BE2C (cell line): ENCODE measurements around the gene MYO7A.

Experiments used
- DNase-seq: peaks from one replicate; pipeline ENCODE4 v3.0.0-alpha.2; 2020
- H3K27me3 ChIP-seq: fragments of 250-450 bp; sonication (Bioruptor Pico); 2 replicates; pipeline ENCODE4 v1.5.1; 2020; ENCODE audit warnings: mild to moderate bottlenecking
- H3K36me3 ChIP-seq: fragments of 250-450 bp; sonication (Bioruptor Pico); 2 replicates; pipeline ENCODE4 v1.5.1; 2020; ENCODE audit warnings: mild to moderate bottlenecking
- H3K4me1 ChIP-seq: fragments of 250-450 bp; sonication (Bioruptor Pico); 2 replicates; pipeline ENCODE4 v1.5.1; 2020
- H3K4me3 ChIP-seq: 2 replicates; pipeline ENCODE4 v1.5.1; 2011; ENCODE audit warnings: low read depth, low read length
- H3K9me3 ChIP-seq: fragments of 250-450 bp; sonication (Bioruptor Pico); 2 replicates; pipeline ENCODE4 v1.5.1; 2020
- TF ChIP-seq, protein P1 (sequence below): IDR thresholded peaks from 2 replicates; pipeline ENCODE4 v1.5.1; 2012; ENCODE audit warnings: mild to moderate bottlenecking, low read depth, low read length

The MYO7A gene

DNA sequence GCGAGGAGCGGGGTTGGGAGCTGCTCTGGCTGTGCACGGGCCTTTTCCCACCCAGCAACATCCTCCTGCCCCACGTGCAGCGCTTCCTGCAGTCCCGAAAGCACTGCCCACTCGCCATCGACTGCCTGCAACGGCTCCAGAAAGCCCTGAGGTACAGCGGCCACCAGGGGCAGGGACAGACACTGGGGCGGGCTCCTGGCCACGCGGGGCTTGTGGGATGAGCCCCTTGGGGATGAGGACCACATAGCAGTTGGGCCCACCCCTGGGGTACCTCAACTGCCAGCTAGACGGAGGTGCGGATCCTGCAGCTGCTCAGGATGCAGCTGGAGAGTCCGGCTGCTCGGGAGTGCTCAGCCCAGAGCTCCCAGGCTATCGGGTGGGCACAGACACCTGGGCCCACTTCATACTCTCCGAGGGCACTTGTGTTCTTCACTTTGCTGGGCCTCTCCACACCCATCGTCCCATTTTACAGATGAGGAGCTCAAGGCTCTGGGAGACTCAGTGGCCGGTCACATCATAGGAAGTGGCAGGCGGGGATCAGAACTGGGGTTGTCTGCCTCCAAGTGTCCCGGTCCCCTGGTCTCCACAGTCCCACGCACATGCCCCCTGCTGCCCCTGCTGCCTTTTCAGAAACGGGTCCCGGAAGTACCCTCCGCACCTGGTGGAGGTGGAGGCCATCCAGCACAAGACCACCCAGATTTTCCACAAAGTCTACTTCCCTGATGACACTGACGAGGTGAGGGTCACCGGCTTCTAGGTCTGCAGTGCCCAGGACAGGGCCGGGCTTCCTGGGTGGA, 77.6 kb downstream of the MYO7A start:
- Histone ChIP-seq H3K36me3 (no peaks in the 10 kb centered on the region), H3K27me3 (no peaks in the 10 kb centered on the region), H3K4me3 (no peak overlapping the region), H3K4me1 (no peaks in the 10 kb centered on the region), H3K9me3 (no peaks in the 10 kb centered on the region)
- no peak for DNase-seq
- TF ChIP-seq, protein P1, sequence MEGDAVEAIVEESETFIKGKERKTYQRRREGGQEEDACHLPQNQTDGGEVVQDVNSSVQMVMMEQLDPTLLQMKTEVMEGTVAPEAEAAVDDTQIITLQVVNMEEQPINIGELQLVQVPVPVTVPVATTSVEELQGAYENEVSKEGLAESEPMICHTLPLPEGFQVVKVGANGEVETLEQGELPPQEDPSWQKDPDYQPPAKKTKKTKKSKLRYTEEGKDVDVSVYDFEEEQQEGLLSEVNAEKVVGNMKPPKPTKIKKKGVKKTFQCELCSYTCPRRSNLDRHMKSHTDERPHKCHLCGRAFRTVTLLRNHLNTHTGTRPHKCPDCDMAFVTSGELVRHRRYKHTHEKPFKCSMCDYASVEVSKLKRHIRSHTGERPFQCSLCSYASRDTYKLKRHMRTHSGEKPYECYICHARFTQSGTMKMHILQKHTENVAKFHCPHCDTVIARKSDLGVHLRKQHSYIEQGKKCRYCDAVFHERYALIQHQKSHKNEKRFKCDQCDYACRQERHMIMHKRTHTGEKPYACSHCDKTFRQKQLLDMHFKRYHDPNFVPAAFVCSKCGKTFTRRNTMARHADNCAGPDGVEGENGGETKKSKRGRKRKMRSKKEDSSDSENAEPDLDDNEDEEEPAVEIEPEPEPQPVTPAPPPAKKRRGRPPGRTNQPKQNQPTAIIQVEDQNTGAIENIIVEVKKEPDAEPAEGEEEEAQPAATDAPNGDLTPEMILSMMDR: no peak

DNA sequence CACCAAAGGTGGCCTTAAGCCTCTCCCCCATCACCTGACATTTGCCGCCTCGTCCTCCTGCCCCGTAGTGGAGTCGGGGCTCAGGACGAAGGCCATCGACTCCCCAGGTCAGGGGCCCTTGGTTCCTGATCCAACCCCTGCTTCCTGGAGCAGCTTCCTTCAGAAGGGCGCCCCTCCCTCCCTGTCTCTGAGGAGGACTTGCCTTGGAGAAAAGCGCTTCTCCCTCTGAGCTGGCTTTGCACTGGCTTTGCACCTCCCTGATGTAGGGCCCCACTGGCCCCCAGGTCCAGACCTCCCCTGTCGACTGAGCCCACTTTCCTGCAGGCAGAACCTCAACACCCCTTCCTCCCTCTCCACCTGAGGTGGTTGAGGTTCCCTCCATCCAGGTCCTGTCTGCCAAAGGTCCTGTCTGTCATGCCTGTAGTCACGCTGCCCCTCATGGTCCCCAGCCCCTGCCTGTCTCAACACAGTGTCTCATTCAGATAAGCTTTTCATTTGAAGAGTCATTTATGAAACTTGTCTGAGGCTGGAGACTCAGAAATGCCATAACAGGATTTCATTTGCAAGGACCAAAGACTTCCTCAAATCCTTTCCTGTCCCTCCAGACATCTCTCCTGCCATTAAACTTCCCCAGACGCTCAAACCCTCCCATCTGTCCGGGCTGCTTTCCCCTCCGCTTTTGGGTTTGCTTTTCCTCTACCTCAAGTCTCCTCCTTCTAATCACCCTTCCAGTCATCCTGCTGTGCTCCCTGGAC, 78.4 kb downstream of the MYO7A start:
- no peak for DNase-seq
- Histone ChIP-seq H3K9me3 (no peaks in the 10 kb centered on the region), H3K27me3 (no peaks in the 10 kb centered on the region), H3K4me1 (no peaks in the 10 kb centered on the region), H3K4me3 (no peak overlapping the region), H3K36me3 (no peaks in the 10 kb centered on the region)
- TF ChIP-seq, protein P1: no peak

DNA sequence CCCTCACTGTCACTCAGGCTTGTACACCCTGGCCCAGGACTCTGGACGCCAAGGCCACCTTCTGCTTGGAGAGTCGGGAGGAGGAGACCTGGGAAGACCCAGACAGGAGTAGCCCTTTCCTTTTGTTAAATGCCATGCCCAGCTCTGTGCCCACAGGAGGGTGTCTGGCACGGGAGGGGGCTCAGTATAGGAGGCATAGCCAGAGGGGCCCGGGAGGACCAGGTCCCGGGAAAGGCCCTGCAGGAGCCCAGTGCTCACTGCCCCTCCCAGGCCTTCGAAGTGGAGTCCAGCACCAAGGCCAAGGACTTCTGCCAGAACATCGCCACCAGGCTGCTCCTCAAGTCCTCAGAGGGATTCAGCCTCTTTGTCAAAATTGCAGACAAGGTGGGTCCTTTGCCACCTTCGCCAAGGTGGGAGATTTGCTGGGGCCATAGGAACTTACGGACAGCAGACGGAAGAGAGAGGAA, 79.0 kb downstream of the MYO7A start:
- H3K4me3 ChIP-seq: no peak overlapping the region
- TF ChIP-seq, protein P1: no peak
- no peaks in the 10 kb centered on the region for H3K36me3 ChIP-seq
- no peak for DNase-seq
- no peaks in the 10 kb centered on the region for H3K4me1 ChIP-seq
- no peaks in the 10 kb centered on the region for H3K9me3 ChIP-seq
- H3K27me3 ChIP-seq: no peaks in the 10 kb centered on the region

DNA sequence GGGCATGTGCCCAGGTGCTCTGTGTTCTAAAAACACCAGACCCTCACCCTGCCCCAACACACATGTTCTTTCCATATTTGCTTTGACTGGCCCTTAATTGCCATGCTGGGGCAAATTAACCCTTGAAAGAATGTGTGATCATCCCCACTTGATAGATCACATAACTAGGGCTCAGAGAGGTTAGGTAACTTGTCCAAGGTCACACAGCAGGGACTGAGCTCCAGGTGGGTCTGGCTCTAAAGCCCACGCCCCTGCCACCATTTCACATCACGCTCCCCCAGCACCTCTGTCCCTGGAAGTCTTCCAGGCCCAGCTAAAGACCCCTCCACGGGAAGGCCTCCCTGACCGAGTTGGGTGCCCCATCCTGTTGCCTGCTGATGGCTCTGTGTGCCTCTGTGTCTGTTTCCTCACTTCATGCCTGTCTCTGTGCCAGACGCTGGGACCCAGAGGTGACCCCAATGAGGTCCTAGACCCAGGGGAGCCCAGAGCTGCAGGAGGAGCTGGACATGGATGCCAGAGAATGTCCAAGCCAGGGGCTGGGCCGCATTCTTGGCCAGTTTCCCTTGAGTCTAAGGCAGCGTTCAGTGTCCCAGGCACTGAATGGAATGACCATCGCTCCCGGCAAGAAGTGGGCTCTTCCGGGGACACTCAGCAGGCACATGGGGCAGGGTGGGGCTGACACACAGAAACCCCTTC, 79.7 kb downstream of the MYO7A start:
- H3K27me3 ChIP-seq: no peaks in the 10 kb centered on the region

DNA sequence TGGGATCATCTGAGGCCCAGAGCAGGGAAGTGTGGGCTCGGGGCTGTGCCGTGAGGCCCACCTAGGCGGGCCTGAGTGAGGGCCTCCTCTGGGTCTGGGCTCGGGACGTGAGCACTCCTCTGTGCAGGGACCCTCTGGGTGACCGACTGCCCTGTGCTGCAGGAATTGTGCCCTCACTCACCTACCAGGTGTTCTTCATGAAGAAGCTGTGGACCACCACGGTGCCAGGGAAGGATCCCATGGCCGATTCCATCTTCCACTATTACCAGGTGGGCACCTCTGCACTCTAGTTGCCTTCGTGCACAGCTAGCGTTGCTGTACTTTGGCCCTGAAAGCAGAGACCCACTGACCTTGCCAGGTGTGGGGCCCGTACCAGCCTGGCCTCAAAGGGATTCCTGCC, 80.5 kb downstream of the MYO7A start:
- no peak for DNase-seq
- no peak overlapping the region for H3K4me3 ChIP-seq
- H3K36me3 ChIP-seq: no peaks in the 10 kb centered on the region
- no peaks in the 10 kb centered on the region for H3K9me3 ChIP-seq
- TF ChIP-seq, protein P1: no peak
- no peaks in the 10 kb centered on the region for H3K4me1 ChIP-seq
- H3K27me3 ChIP-seq: no peaks in the 10 kb centered on the region

More for the DNA sequence above, 79.7 kb downstream of the MYO7A start:
- no peaks in the 10 kb centered on the region for H3K36me3 ChIP-seq
- H3K4me1 ChIP-seq: no peaks in the 10 kb centered on the region
- no peak for DNase-seq
- TF ChIP-seq, protein P1: no peak
- H3K9me3 ChIP-seq: no peaks in the 10 kb centered on the region
- H3K4me3 ChIP-seq: no peak overlapping the region
